GM12878 (cell line): ENCODE results near the gene ZBTB38.

Experiments
- EP300 ChIP-seq, 2 experiments: fragments of 150-350 bp in 1 of 2; IDR thresholded peaks; 2 replicates each; pipeline ENCODE4 v1.6.1; 2011 to 2012; ENCODE audit warnings: low read depth in 2 of 2, low read length in 2 of 2, borderline replicate concordance in 1 of 2, improper control_type of control experiment in 1 of 2, inconsistent platforms in 1 of 2; ENCODE audit not compliant: control insufficient read depth in 1 of 2
- LARP7 ChIP-seq: fragments of 450-650 bp; IDR thresholded peaks from 2 replicates; pipeline ENCODE4 v1.6.1; 2017; ENCODE audit warnings: mild to moderate bottlenecking
- NRF1 ChIP-seq: conservative IDR thresholded peaks from 2 replicates; pipeline ENCODE4 v1.6.1; 2011; ENCODE audit warnings: mild to moderate bottlenecking, low read depth, low read length, improper control_type of control experiment
- TAF1 ChIP-seq: IDR thresholded peaks from 2 replicates; pipeline ENCODE4 v1.6.1; 2011; ENCODE audit warnings: mild to moderate bottlenecking, low read depth, low read length, borderline replicate concordance
- TF ChIP-seq, protein P1 (sequence below), 3 experiments: IDR thresholded peaks in 2 of 3; conservative IDR thresholded peaks in 1 of 3; 2 replicates each; pipeline ENCODE4 v1.5.1; 2011; ENCODE audit warnings: low read depth in 3 of 3, low read length in 3 of 3, mild to moderate bottlenecking in 3 of 3, control low read depth in 2 of 3, moderate library complexity in 2 of 3, inconsistent platforms in 1 of 3, mixed read lengths in 1 of 3; ENCODE audit not compliant: control insufficient read depth in 2 of 3, insufficient read depth in 1 of 3; ENCODE audit errors: extremely low read depth in 1 of 3
- TF ChIP-seq, protein P2 (sequence below): IDR thresholded peaks from 2 replicates; pipeline ENCODE4 v1.6.1; 2012; ENCODE audit warnings: low read depth, low read length, improper control_type of control experiment

GRCh38 chr3:141334627-141335250 lies 33.6 kb upstream of the ZBTB38 start:
- TF ChIP-seq TAF1 = no peak
- TF ChIP-seq LARP7 = no peak
- TF ChIP-seq, protein P1, sequence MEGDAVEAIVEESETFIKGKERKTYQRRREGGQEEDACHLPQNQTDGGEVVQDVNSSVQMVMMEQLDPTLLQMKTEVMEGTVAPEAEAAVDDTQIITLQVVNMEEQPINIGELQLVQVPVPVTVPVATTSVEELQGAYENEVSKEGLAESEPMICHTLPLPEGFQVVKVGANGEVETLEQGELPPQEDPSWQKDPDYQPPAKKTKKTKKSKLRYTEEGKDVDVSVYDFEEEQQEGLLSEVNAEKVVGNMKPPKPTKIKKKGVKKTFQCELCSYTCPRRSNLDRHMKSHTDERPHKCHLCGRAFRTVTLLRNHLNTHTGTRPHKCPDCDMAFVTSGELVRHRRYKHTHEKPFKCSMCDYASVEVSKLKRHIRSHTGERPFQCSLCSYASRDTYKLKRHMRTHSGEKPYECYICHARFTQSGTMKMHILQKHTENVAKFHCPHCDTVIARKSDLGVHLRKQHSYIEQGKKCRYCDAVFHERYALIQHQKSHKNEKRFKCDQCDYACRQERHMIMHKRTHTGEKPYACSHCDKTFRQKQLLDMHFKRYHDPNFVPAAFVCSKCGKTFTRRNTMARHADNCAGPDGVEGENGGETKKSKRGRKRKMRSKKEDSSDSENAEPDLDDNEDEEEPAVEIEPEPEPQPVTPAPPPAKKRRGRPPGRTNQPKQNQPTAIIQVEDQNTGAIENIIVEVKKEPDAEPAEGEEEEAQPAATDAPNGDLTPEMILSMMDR (IDR thresholded peaks at IDR 0.05 in 2 of 3, conservative IDR thresholded peaks at IDR 0.05 in 1 of 3; ENCODE audit: control insufficient read depth in 2 of 3, extremely low read depth in 1 of 3, insufficient read depth in 1 of 3, low read depth in 3 of 3, low read length in 3 of 3) = no peak
- no peak for TF ChIP-seq NRF1
- no peak for TF ChIP-seq EP300 (IDR thresholded peaks at IDR 0.05; ENCODE audit: borderline replicate concordance in 1 of 2, control insufficient read depth in 1 of 2, low read depth in 2 of 2, low read length in 2 of 2)
- TF ChIP-seq, protein P2, sequence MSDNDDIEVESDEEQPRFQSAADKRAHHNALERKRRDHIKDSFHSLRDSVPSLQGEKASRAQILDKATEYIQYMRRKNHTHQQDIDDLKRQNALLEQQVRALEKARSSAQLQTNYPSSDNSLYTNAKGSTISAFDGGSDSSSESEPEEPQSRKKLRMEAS = no peak
